SK-N-DZ (cell line): Measurements from ENCODE around the gene PPP3CA.

Experiments
- DNase-seq: peaks from one replicate; pipeline ENCODE4 v3.0.0-alpha.2; 2015; ENCODE audit warnings: low spot score

Gene PPP3CA

DNA sequence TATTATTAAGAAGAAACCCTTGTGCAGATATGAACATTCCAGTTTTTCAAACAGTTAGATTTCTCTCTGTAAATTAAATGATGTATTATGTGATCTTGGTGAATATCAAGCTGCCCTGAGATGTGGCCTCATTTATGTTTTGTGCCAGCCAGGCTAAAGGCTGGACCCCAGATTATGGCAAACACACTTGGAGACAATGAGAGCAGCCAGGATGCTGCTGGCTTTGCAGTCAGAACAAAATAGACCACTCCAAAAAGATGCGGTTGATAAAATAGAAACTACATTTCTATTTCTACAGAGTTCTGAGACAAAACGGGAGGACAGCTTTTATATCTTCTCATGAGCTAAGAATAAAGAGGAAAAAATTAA, 296.5 kb downstream of the PPP3CA start:
- DNase-seq = no peak

DNA sequence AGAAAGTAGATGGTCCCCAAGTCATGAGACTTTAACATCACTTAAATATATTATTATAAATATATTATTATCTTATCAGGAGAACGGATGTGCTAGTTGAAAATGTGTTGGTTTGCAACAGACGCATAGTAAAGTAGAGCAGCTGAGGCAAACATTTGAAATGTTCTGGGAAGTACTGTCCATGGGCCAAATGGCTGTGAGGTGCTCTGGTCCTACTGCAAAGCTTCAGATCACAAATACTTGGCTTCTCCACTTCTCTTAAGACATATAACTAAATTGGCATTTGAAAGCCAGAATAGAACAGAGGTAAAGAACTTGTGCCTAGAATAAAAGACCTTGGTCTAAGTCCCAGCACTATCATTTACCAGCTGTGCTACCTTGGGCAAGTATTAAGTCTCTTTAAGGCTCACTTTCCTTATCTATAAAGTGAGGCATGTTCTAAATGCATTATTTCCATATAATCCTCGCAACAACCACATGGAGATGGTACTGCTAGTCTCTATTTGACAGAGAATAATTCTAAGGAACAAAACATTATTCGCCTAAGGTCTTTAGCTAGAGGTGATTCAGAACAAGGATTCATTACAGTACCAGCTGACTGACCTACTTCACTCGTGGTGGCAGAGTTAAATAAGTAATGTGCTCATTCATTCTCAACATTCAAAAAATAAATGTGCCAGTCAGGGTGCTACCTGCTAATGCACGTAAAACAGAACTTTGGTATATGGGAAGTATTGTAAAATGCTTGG, 297.1 kb downstream of the PPP3CA start:
- no peak for DNase-seq

DNA sequence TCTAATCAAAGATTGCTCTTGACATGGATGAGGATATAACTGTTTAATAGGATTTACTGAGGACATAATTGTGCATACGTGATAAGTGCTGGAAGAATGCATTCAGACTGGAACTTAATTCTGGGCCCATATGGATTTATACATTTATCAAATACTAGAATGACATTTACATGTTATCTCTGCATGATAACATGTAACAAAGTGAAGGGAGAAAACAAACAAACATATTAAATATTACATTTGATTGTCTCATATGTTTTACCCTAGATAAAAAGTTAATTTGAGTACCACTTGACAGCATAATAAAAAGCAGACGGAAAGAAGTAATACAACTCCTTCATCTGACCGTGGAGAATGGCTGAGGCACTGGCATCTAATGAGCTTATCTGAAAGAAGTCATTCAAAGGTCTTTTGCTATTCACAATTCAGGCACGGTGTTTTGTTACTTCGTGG, 297.8 kb downstream of the PPP3CA start:
- DNase-seq = peak; percentile 2

DNA sequence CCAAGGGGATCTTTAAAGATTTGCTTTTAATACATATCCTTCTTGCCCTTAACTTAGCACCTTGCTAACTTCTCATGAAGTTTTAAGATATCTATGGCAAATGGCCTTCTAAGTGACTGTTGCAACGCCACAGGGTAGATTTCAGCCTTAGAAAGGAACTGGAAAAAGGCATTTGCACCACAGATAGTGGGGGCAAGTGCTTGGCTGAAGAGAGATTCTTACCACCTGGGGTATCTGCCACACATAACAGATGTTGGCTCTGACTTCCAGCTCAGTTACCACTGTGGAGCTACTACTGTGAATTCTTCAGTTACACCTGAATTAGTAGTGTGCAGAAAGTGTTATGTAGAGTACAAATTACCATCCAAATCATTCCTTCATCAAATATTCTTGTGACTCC, 302.6 kb downstream of the PPP3CA start:
- DNase-seq = no peak

DNA sequence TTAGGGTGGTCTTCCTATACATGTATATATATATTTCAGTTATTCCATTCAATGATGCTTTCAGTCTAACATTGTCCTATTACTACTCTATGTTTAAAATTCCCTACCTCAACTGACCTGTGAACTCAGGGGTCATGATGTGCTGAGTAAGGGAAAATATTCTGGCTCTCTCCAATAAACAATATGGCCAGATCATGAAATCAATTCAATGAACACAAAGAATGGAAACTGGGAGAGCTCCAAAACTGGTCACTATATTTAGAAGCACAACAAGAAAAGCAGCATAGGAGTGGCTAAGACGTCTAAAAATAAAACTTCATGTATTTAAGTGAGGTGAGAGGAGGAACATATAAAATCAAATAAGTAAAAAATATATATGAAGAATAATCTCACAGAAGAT, 304.5 kb downstream of the PPP3CA start:
- no peak for DNase-seq

DNA sequence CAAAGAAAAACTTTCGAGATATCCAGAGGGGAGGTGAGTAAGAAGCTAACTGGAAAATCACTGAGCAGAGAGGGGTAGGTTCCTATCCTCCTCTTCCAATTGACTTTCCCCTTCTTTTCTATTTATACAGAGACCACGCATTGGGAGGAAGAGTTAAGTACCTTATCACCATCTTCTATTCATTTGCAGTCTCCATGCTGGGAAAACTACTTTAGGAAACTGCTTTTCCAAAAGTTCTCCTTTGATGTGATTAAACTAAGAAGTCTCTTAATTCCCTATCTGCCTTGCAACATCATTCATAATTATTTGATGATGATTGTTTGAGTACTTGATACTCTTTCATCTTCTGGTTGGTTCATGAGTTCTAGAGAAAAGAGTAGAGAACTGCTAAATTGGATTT, 306.6 kb downstream of the PPP3CA start:
- no peak for DNase-seq

DNA sequence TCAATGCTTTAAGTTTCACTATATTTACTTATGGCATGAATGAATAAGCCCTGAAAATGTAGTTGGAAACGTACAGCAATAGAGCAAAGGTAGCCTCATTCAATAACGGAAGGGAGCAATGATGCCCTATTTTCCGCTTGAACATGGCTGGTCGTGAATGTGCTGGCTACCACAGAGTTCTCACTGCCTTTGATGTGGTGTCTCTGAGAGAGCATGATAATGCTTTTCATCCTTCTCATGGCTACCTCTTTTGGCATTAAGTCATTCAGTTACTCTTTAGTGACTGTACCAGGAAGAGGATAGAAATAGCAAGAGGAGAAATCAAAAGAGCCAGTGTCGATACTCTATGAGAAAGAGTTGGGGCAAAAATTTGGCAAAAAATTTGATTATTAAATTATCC, 308.0 kb downstream of the PPP3CA start:
- no peak for DNase-seq

DNA sequence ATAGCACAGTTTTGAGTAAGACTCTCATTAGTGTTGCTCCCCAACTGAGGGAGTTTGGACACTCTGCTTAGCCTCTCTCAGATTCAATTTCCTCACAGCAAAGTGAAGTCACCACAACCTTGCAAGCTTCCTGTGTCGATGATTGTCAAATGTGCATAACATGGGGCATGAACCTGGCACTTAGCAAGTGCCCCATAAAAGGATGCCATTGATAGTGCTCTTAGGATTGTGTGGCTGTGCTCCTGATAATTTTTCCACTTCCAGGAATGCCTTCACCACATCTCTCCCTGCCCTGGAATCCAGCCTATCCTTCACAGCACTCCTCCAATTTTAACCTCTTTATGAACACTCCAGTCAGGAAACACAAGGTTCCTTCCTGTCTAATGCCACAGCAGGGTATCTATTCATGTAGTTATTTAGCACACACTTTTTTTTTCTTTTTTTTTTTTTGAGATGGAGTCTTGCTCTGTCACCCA, 309.4 kb downstream of the PPP3CA start:
- DNase-seq = no peak

DNA sequence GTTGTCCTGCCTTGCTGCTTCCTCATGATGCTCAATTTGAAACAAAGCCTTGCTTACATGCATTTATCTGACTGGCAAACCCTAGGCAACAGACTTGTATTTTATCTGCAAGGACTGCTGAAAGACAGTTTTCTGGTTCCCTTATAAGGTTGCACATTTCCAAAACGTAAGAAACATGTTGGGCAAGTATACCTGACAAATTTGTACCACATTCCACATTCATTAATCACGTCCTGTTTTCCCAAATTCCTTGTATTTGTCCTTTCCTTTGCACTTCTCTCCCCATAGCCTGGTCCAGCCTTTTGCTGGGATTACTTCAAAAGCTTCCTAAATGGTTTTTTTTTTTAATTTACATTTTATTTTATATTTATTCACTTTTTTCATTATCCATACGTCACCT, 310.1 kb downstream of the PPP3CA start:
- no peak for DNase-seq

DNA sequence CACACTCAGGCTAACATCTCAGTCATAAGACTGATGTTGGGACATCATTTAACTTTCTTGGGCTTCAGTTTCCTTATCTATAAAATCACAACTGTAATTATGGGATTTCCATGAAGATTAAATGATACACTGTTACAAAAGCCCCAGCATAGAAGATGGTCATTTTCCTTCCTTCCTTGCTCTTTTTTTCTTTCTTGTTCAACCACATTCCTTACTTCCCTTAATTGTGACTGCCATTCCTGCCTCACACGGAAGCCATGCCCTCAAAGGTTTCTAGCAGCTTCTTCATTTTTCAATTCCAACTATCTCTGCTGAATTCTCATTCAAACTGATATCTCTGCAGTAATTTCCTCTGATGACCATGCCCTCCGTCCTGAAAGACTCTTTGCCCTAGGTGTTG, 311.8 kb downstream of the PPP3CA start:
- no peak for DNase-seq

DNA sequence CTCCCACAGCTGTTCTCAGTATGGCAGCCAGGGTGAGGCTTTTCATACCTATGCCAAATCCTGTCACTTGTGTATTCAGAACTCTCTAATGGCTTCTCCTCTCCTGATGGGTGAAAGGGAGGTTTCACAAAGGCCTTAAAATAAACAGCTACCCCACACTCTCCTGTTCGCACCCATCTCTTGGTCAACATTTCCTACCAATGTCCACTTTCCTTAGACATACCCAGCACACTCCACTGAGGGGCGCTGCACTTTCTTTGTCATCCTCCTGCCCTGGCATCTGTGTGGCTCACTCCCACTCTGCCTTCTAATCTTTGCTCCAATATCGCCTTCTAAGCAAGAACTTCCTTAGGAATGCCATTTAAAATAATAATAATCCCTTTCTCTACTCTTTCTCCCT, 313.3 kb downstream of the PPP3CA start:
- no peak for DNase-seq

DNA sequence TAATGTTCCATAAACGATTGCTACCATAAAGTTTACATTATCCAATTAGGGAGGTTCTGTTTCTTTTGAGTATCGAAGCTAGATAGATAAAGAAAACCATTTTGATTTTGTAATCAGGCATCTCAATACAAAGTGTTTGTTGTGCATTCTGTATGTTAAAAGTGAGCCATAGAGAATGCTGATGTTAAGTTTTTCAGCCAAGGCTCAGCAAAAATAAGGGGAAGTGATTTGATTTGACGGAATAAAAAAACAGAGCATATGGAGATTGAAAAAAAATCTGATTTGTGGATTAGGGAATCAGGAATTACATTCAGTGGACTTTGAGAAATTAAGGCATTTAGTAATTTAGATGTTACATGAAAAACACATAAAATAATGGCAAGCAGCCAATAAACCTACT, 314.8 kb downstream of the PPP3CA start:
- no peak for DNase-seq

DNA sequence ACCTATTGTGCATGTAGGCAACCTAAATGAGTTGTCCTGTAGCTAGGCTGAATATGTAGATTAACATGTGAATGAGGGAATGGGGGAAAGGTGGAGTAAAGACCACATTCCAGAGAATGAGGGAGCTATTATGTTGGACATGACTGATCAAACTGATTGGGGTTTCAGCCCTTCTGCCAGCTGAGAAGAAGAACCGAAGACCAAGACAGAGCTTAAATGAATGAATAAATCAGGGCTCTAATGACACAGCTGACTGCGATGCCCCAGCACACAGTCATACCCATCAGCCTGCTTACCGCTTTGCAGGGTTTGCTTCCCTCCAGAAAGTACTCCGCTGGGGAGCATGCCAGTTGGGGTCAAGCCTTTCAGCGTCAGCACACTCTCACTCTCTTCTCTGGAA, 315.4 kb downstream of the PPP3CA start:
- no peak for DNase-seq

DNA sequence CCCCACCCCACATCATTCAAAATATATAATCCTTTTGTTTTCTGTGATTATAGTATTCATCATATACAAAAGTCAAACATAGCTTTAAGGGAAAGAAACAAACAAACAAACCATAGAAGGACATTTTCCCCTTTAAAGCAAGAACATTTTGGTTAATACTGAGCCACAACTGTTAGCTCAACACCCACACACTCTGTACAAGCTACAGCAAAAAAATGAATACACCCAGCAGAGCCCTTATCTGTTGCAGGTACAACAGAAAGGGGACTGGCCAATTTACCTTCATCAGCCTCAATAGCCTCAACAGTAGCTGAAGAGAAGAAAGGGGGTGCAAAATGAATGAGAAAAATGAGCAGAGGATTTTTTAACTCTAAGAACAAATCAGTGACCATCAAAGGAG, 318.4 kb downstream of the PPP3CA start:
- no peak for DNase-seq

DNA sequence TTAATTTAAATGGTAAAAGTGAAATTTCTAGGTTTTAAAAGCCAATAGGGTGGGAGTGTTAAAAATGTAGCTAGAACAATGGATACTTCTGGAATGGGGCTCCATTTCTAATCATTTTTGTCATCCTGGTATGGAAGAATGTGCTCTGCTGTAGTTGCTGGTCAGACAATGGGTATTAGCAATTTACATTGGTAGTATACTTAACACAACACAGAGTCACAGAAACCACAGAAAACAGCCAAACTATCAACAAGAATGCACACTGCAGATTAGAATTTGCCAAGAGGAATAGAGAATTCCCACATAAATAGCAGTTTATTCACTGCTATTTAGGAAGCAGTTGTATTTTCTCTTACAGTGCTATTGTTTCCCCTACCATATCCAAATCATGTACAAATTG, 319.6 kb downstream of the PPP3CA start:
- no peak for DNase-seq

DNA sequence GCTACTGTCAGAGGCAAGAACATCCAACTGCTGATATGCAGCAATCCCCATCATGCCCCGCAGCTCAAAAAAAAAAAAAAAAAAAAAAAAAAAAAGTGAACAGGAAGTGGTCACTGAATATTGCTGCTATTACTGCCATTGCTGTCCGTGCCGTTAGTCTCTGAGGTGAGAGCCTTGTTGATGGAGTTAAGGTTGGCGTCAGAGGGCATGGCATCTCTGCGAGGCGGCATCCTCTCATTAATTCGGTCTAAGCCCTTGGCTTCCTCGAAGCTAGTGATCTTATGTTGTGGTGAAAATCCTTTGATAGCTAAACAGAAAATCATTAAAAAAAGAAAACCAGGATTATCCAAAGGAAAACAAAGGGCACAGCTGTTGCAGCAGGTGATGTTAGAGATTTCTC, 321.6 kb downstream of the PPP3CA start:
- DNase-seq = no peak

DNA sequence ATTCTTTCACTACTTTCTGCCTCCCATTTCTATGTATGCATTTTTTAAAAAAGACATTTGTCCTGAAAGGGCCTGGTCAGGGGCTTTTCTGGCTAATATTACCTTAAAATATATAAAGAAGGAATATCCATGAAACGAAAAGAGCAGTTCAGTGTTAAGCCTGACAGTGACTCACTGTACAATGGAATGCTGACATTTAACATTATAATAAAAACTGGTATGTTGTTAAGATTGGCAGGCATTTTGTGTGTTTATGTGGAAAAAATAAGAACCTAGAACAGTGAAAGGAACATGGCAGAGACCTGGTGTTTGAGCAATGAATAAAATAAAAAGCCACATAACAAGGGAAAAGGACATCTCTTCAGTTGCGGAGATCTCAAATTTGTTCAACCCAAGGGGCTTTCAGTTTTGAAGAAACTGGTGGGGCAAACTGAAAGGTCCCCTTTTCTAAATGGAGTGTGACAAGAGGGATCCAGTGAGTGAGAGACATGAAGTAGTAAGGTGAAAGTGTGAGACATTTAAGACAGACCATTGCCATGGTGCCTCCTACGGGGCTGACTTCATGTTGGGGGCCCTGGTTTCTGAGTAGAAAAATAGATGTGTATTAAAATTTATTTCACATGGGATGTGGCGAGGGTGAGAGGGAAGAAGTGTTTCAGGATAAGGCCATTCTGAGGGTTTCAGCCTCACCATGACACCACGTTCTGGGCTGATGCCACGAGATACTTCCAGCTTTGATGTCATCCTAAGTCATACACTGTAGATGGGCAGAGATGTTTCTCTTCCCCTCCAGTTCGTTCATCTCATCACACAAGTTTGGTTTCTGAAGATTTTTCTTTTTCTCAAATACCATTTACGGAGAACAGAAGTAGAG, 324.9 kb downstream of the PPP3CA start:
- no peak for DNase-seq

DNA sequence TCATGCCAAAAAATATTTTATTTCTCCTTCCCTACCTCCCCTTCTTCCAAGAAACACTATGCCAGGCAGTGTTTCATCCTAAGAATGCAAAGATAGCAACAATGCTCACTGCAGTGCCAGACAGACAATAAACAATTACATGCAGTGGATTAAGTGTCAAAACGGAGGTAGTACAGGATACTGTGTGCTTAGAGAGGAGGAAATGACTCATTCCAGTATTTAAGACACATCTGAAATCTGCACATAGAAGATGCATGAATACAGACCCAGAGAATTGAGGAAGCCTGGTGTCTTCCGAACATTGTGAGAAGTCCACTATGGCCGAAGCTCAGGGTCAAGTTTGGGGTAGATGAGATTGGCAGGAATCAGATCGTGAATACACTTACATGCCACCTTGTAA, 326.4 kb downstream of the PPP3CA start:
- DNase-seq = no peak

DNA sequence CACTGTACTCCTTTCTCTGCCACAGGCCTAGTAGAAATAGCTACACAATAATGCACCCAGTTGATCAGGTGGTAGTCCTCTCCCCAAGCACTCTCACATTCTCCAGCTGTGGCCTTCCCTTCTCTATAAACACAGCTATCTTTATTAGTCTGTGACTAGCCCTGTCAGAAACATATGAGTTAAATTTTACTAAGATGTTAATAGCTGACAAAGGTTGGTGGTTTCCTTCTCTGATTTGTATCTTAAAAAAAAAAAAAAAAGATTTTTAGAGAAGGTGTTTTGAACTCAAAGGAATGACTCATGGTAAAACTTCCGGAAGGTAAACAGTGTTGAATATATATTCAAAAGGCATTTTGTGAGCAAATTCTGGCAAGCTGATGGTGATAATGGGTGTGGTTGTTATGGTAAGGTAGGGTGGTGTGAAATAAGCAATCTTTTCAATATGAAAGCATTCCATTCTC, 327.4 kb downstream of the PPP3CA start:
- no peak for DNase-seq

DNA sequence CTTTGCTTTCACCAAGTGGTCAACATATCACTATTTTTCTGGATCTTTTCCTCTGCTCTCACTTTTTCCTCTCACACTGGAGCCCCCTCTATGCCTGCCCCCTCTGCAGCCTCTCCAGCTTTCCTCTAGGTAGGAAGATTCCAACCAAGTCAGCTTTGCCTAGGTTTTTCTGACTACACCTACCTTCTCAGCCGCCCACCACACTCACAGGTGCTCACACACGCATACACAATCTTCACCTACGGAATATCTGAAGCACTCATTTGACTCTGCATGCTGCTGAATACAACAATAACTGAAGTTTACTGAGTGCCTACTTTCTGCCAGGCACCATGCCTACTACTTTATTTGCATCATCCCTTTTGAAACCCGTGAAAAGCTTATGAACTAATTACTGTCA, 328.0 kb downstream of the PPP3CA start:
- no peak for DNase-seq

DNA sequence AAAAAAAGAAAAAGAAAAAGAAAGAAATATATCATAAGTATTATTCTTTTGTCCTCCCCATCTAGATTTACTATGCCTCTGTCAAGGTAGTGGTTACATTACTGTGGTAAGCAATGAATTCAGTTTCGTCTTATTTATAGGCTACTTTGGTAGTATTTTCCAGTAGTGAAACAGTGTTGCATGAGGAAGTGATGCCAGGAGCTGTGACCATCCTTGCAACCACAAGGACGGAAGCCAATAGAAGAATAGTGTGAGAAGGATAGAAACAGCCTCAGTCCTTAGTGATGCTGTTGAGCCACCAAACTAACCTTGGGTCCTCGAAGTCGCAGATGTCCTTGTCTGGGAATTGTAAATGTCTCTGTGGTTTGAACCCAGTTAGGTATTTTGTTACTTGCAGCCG, 328.5 kb downstream of the PPP3CA start:
- no peak for DNase-seq

DNA sequence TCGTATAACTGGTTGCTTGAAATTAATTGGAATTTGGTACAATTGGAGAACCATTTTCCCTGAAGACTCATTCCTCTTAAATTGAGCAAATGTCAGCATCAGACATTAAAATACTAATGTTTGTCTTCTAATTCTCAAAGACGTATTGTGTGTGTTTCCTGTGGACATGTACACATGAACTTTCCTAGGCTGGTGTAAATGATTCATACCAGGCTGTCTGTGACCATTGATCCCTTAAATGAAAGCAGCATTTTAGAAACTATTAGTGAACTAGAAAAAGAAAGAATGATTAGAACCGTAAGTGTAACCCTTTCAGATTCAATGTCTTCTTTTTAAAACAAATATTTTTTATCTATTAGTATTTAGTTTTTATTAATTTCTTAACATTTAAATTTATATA, 332.9 kb downstream of the PPP3CA start:
- no peak for DNase-seq

DNA sequence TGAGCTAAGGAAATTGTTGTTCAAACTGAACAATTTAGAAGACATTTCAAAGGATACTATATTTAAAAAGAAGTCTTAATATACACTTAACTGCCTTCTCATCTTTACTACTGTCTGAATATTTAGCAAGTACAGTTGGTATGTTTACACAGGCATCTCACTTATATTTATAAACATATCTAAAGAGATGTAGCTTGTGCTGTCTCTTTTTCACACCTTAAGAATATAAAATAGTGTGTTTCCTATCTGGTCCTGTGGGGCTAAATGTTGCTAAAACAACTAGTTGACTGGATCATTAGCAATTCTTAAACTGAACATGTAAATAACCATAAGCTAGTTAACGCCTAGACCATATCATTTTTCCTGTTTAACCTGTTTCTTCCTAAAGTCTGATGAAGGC, 336.3 kb downstream of the PPP3CA start:
- DNase-seq = no peak
